RWPE2 (cell line): ENCODE results near the gene VASH2.

Experiments
- ATAC-seq: fragments of 200-7000 bp; cut with Tn5 transposase; 3 replicates; pipeline ENCODE4 v1.9.1; 2021; ENCODE audit warnings: low read depth
- DNase-seq: peaks from one replicate; pipeline ENCODE4 v3.0.0-alpha.2; 2020; ENCODE audit warnings: low spot score
- H3K27ac ChIP-seq: fragments of 450-650 bp; 2 replicates; pipeline ENCODE4 v1.5.1; 2017; ENCODE audit warnings: mild to moderate bottlenecking; ENCODE audit not compliant: poor library complexity, severe bottlenecking
- H3K27me3 ChIP-seq: fragments of 250-450 bp; sonication (Bioruptor Pico); 2 replicates; pipeline ENCODE4 v1.5.1; 2021; ENCODE audit warnings: mild to moderate bottlenecking, moderate library complexity; ENCODE audit not compliant: insufficient read depth, poor library complexity, severe bottlenecking
- H3K36me3 ChIP-seq: fragments of 250-450 bp; sonication (Bioruptor Pico); 2 replicates; pipeline ENCODE4 v1.5.1; 2020; ENCODE audit warnings: low read depth, mild to moderate bottlenecking, moderate library complexity
- H3K4me1 ChIP-seq: fragments of 250-450 bp; sonication (Bioruptor Pico); 2 replicates; pipeline ENCODE4 v1.5.1; 2021; ENCODE audit warnings: mild to moderate bottlenecking, moderate library complexity; ENCODE audit not compliant: insufficient read depth, poor library complexity, severe bottlenecking
- H3K4me3 ChIP-seq: fragments of 250-450 bp; sonication (Bioruptor Pico); 2 replicates; pipeline ENCODE4 v1.5.1; 2021; ENCODE audit warnings: mild to moderate bottlenecking, moderate library complexity; ENCODE audit not compliant: severe bottlenecking
- H3K9me3 ChIP-seq: fragments of 250-450 bp; sonication (Bioruptor Pico); 2 replicates; pipeline ENCODE4 v1.5.1; 2021; ENCODE audit warnings: mild to moderate bottlenecking, moderate library complexity; ENCODE audit not compliant: severe bottlenecking
- TF ChIP-seq, protein P1 (sequence below): fragments of 450-650 bp; IDR thresholded peaks from one replicate; pipeline ENCODE4 v1.5.1; 2017; ENCODE audit warnings: mild to moderate bottlenecking, moderate library complexity; ENCODE audit not compliant: poor library complexity, severe bottlenecking

Gene VASH2

DNA sequence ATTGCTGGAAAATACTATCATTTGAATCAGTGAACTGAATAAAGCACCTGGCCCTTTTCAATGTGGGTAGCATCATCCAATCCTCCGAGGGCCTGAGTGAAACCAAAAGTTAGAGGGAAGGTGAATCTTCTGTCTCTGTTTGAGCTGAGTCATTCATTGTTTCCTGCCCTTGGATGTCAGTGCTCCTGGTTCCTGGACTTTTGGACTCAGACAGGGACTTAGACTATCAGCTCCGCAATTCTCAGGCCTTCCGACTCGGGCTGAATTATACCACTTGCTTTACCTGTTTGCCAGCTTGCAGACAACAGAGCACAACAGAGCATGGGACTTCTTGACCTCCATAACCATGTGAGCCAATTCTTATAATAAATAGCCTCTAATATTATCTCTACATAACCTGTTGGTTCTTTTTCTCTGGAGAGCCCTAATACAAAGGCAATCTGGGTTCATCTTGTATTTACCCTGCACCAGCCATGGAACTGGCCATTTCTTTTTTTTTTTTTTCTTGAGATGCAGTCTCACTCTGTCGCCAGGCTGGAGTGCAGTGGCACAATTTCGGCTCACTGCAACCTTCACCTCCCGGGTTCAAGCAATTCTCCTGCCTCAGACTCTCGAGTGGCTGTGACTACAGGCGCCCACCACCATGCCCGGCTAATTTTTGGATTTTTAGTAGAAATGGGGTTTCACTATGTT lies 19.2 kb upstream of the VASH2 start:
- Histone ChIP-seq H3K9me3 (no peaks in the 10 kb centered on the region), H3K36me3 (no peaks in the 10 kb centered on the region), H3K27ac (no peak overlapping the region), H3K4me1 (no peaks in the 10 kb centered on the region), H3K4me3 (no peak overlapping the region), H3K27me3 (no peaks in the 10 kb centered on the region)
- no peak for ATAC-seq
- TF ChIP-seq, protein P1, sequence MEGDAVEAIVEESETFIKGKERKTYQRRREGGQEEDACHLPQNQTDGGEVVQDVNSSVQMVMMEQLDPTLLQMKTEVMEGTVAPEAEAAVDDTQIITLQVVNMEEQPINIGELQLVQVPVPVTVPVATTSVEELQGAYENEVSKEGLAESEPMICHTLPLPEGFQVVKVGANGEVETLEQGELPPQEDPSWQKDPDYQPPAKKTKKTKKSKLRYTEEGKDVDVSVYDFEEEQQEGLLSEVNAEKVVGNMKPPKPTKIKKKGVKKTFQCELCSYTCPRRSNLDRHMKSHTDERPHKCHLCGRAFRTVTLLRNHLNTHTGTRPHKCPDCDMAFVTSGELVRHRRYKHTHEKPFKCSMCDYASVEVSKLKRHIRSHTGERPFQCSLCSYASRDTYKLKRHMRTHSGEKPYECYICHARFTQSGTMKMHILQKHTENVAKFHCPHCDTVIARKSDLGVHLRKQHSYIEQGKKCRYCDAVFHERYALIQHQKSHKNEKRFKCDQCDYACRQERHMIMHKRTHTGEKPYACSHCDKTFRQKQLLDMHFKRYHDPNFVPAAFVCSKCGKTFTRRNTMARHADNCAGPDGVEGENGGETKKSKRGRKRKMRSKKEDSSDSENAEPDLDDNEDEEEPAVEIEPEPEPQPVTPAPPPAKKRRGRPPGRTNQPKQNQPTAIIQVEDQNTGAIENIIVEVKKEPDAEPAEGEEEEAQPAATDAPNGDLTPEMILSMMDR, result no peak
- no peak for DNase-seq

DNA sequence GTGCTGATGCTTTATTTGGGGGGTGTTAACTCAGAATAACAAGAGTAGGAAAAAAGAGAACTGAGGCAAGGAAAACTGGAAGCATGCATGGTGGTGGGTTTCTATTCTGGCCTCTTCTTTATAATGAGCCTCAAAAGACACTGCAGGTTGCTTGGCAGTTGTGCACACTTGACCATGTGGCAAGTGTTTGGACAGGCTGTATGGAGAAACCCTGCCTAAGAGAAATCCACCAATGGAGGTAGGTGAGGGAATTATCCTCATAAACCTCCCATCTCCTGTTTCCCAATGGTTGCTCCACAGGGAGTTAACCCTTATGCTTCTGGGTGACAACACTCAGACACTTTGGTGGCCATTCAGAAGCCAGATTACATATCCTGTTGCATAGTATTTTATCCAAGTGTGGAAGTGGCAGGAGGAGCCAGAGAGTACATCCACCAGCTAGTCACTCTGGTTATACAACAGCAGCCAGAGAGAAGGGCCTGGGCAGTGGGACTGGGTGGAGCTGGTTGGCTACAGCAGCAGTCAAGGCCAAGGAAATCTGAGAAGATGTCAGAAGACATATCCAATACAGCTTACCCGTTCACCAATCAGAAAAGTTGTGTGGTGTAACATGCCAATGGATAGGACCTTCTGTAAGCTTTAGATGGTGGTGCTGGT lies 16.4 kb upstream of the VASH2 start:
- Histone ChIP-seq H3K4me1 (no peaks in the 10 kb centered on the region), H3K27ac (no peak overlapping the region), H3K4me3 (no peak overlapping the region), H3K9me3 (no peaks in the 10 kb centered on the region), H3K27me3 (no peaks in the 10 kb centered on the region), H3K36me3 (no peaks in the 10 kb centered on the region)
- no peak for ATAC-seq
- DNase-seq, result no peak
- TF ChIP-seq, protein P1, result no peak

DNA sequence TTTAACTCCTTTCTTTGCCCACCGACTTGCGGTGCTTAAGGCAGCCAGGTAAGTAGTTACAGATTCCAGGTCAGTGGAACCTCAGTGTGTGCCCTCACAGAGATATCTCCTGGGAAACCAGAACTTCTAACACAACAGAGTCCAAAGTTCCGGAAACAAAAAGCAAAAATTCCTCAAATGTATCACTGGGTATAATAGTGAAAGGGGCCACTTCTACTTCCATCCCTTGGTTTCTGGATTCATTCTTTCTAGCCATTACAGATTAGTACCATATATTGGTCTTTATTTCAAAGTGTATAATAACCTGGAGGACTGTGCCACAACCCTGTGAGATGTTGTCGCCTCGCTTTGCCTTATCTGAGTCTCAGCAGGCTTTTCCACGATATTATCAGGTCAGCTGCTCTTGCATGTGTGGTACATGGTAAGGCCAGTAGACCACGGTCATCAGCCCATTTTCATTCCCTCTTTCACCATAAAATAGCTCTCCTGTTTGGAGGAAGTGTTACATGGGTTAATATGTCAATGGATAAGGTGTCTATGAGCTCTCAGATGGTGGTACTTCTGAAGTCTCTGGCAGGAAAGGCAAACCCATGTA lies 14.9 kb upstream of the VASH2 start:
- TF ChIP-seq, protein P1, result no peak
- ATAC-seq (no peak), DNase-seq (no peak)
- H3K27ac ChIP-seq, result no peak overlapping the region
- no peaks in the 10 kb centered on the region for H3K9me3 ChIP-seq
- H3K4me3 ChIP-seq, result no peak overlapping the region
- no peaks in the 10 kb centered on the region for H3K27me3 ChIP-seq
- no peaks in the 10 kb centered on the region for H3K4me1 ChIP-seq
- H3K36me3 ChIP-seq, result no peaks in the 10 kb centered on the region

DNA sequence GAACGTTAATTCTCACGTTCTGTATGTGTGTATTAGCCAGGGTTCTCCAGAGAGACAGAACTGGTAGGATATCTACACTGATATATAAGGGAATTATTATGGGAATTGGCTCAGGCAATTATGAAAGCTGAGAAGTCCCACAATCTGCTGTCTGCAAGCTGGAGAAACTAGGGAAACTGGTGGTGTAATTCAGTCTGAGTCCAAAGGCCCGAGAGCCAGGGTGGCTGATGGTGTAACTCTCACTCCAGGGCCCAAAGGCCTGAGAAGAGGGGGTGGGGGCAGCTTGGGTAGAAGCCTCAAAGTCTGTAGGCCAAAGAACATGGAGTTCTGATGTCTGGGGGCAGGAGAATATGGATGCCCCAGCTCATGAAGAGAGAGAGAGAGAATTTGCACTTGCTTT lies 13.3 kb upstream of the VASH2 start:
- H3K27ac ChIP-seq, result no peak overlapping the region
- DNase-seq, result no peak
- H3K4me3 ChIP-seq, result no peak overlapping the region
- H3K36me3 ChIP-seq, result no peaks in the 10 kb centered on the region
- H3K27me3 ChIP-seq, result no peaks in the 10 kb centered on the region
- no peak for ATAC-seq
- TF ChIP-seq, protein P1, result no peak
- no peaks in the 10 kb centered on the region for H3K4me1 ChIP-seq
- no peaks in the 10 kb centered on the region for H3K9me3 ChIP-seq

DNA sequence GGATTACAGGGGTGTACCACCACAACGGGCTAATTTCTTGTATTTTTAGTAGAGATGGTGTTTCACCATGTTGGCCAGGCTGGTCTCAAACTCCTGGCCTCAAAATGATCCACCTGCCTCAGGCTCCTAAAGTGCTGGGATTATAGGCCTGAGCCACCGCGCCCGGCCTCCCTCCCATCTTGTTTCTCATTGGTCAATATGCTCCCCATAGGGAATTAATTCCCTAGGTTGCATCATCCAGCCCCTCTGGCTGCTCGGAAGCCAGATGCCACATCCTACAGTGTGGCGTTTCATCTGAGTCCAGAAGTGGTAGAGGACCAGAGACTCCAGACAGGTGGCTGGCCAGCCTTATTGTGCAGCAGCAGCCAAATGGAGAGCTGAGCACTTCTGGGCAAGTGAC lies 11.5 kb upstream of the VASH2 start:
- Histone ChIP-seq H3K4me1 (no peaks in the 10 kb centered on the region), H3K4me3 (no peak overlapping the region), H3K27me3 (no peaks in the 10 kb centered on the region), H3K36me3 (no peaks in the 10 kb centered on the region), H3K27ac (no peak overlapping the region), H3K9me3 (no peaks in the 10 kb centered on the region)
- no peak for DNase-seq
- no peak for ATAC-seq
- TF ChIP-seq, protein P1, result no peak
